ENCODE results near the gene OR2D2. TPM values are rescaled to one million over a fixed set of nuclear protein-coding genes. Genes with fewer than 3 reads are reported as not detected.

The OR2D2 gene
- total and polyA plus RNA-seq, 12 donors, result 0.11 to 0.34 (median 0.28) TPM; not detected in 9

GRCh38 chr11:6841694-6842093 is 50.6 kb downstream of the OR2D2 start:
- no peaks in the 10 kb centered on the region for H3K36me3 ChIP-seq (replicated peaks in 1 of 2)
- H3K9me3 ChIP-seq (replicated peaks in 1 of 3), result no peaks in the 10 kb centered on the region
- no peak overlapping the region for H3K4me3 ChIP-seq
- intact Hi-C loops (cut with DNase I), result no loop called here
- DNase-seq, result no peak
- H3K4me1 ChIP-seq (replicated peaks in 1 of 2), result no peaks in the 10 kb centered on the region
- no peaks in the 10 kb centered on the region for H3K27me3 ChIP-seq
- no peak overlapping the region for H3K27ac ChIP-seq
- TF ChIP-seq POLR2A (IDR thresholded peaks at IDR 0.05) (no peak), CTCF (IDR thresholded peaks at IDR 0.05) (no peak)

Other genes starting within 250 kb of the OR2D2 start
- gene DCHS1, start 236.7 kb downstream of the OR2D2 start, total RNA-seq, result 10 to 100 TPM in 6 of 9 donors, 1 to 10 TPM in 3; 4.3 to 15.3 (median 11.5) TPM
- 10 to 100 TPM in 1 of 3 donors, 1 to 10 TPM in 2; 1.3 to 12.1 (median 5.0) TPM for gene DCHS1, start 236.7 kb downstream of the OR2D2 start, polyA plus RNA-seq
- 100 to 1,000 TPM in 3 of 9 donors, 10 to 100 TPM in 6; 51.2 to 532 (median 79.8) TPM for gene MRPL17, start 209.2 kb downstream of the OR2D2 start, total RNA-seq
- gene MRPL17, start 209.2 kb downstream of the OR2D2 start, polyA plus RNA-seq, result 100 to 1,000 TPM in 1 of 3 donors, 10 to 100 TPM in 2; 77.8 to 141 (median 97.9) TPM
- under 1 TPM in 4 of 9 donors, not detected in 5; 0.14 to 0.64 (median 0.26) TPM for gene OR2AG2, start 120.5 kb downstream of the OR2D2 start, total RNA-seq
- under 1 TPM in 1 of 3 donors, not detected in 2; 0.27 TPM for gene OR2AG2, start 120.5 kb downstream of the OR2D2 start, polyA plus RNA-seq
- not detected for gene OR2AG1, start 109.5 kb downstream of the OR2D2 start, total RNA-seq
- gene OR2AG1, start 109.5 kb downstream of the OR2D2 start, polyA plus RNA-seq, result not detected
- gene OR6A2, start 92.8 kb downstream of the OR2D2 start, total RNA-seq, result under 1 TPM in 5 of 9 donors, not detected in 4; 0.07 to 0.39 (median 0.13) TPM
- not detected for gene OR6A2, start 92.8 kb downstream of the OR2D2 start, polyA plus RNA-seq
- gene OR10A5, start 46.8 kb downstream of the OR2D2 start, total RNA-seq, result not detected
- not detected for gene OR10A5, start 46.8 kb downstream of the OR2D2 start, polyA plus RNA-seq
- not detected for gene OR10A2, start 29.4 kb downstream of the OR2D2 start, total RNA-seq
- gene OR10A2, start 29.4 kb downstream of the OR2D2 start, polyA plus RNA-seq, result not detected
- not detected for gene OR10A4, start 15.9 kb downstream of the OR2D2 start, total RNA-seq
- not detected for gene OR10A4, start 15.9 kb downstream of the OR2D2 start, polyA plus RNA-seq
- gene OR2D3, start 28.5 kb upstream of the OR2D2 start, total RNA-seq, result not detected
- not detected for gene OR2D3, start 28.5 kb upstream of the OR2D2 start, polyA plus RNA-seq
- 1 to 10 TPM in 6 of 9 donors, under 1 TPM in 3; 0.51 to 2.6 (median 1.8) TPM for gene ZNF215, start 33.9 kb upstream of the OR2D2 start, total RNA-seq
- gene ZNF215, start 33.9 kb upstream of the OR2D2 start, polyA plus RNA-seq, result 1 to 10 TPM in 1 of 3 donors, under 1 TPM in 2; 0.34 to 2.6 (median 0.64) TPM
- 10 to 100 TPM in 1 of 9 donors, 1 to 10 TPM in 7, under 1 TPM in 1; 0.96 to 14.2 (median 1.8) TPM for gene ZNF214, start 127.8 kb upstream of the OR2D2 start, total RNA-seq
- 1 to 10 TPM in 1 of 3 donors, under 1 TPM in 2; 0.48 to 2.3 (median 0.71) TPM for gene ZNF214, start 127.8 kb upstream of the OR2D2 start, polyA plus RNA-seq
- under 1 TPM in 3 of 9 donors, not detected in 6; 0.11 TPM for gene NLRP14, start 128.0 kb upstream of the OR2D2 start, total RNA-seq
- gene NLRP14, start 128.0 kb upstream of the OR2D2 start, polyA plus RNA-seq, result under 1 TPM in 1 of 3 donors, not detected in 2; 0.05 TPM
- gene RBMXL2, start 196.5 kb upstream of the OR2D2 start, total RNA-seq, result under 1 TPM in 1 of 9 donors, not detected in 8; 0.06 TPM
- gene RBMXL2, start 196.5 kb upstream of the OR2D2 start, polyA plus RNA-seq, result under 1 TPM in 1 of 3 donors, not detected in 2; 0.03 TPM